ENCODE data around the gene TMEM269.

The TMEM269 gene

DNA sequence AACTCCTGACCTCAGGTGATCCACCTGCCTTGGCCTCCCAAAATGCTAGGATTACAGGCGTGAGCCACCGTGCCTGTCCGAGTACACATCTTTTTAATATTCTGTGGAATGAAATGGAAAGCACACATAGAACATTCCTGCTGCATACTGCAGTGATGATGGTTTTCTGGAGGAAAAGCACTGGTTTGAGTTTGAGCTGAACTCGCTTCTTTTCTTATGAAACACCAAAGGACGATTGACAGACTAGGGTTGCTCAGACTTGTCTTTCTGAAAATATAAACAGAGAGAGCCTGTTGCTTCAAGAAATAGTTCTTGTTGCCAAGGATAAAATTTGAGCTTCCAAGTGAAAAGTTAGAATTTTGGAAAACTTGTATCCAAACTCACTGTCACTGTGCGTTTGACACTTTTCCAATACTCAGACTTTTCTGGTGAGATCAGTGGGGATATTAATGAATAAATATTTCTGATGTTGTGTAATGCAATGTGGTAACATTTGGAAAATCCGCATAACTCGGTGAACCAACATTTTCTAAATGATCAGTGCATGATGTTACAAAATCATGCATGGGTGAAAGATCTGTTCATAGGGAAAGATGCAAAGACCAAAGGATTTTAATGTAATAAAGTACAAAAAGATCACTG, 17.2 kb downstream of the TMEM269 start:
- no peaks in the 10 kb centered on the region for H3K27me3 ChIP-seq (ENCODE audit: insufficient read depth, poor library complexity, severe bottlenecking)

DNA sequence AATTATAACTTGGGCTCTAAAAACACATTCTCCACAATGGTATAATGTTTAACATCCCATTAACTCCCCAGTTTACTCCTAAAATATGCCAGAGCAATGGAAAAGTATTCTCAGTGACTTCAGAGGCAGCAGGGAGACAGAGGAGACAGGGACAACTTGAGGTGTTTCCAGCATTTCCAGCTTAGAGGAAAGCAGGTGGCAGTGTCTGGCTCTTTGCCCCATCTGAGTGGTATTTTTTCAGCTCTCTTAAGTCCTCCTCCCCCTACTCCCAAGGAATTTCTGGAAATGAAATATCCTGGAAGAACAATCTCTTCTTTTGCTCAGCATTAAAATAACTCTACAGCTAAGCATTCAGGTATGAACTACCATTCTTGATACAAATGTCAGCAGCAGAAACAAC, 21.4 kb downstream of the TMEM269 start:
- TF ChIP-seq POLR2AphosphoS5 (IDR thresholded peaks at IDR 0.05; ENCODE audit: low read depth) = no peak
- TF ChIP-seq, protein P1, sequence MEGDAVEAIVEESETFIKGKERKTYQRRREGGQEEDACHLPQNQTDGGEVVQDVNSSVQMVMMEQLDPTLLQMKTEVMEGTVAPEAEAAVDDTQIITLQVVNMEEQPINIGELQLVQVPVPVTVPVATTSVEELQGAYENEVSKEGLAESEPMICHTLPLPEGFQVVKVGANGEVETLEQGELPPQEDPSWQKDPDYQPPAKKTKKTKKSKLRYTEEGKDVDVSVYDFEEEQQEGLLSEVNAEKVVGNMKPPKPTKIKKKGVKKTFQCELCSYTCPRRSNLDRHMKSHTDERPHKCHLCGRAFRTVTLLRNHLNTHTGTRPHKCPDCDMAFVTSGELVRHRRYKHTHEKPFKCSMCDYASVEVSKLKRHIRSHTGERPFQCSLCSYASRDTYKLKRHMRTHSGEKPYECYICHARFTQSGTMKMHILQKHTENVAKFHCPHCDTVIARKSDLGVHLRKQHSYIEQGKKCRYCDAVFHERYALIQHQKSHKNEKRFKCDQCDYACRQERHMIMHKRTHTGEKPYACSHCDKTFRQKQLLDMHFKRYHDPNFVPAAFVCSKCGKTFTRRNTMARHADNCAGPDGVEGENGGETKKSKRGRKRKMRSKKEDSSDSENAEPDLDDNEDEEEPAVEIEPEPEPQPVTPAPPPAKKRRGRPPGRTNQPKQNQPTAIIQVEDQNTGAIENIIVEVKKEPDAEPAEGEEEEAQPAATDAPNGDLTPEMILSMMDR (IDR thresholded peaks at IDR 0.05; ENCODE audit: insufficient read depth, low read length) = no peak
- no peak for TF ChIP-seq SPI1 (IDR thresholded peaks at IDR 0.05; ENCODE audit: borderline replicate concordance, low read depth)
- no peak for TF ChIP-seq GABPA (IDR thresholded peaks at IDR 0.05; ENCODE audit: low read depth)
- TF ChIP-seq, protein P2, sequence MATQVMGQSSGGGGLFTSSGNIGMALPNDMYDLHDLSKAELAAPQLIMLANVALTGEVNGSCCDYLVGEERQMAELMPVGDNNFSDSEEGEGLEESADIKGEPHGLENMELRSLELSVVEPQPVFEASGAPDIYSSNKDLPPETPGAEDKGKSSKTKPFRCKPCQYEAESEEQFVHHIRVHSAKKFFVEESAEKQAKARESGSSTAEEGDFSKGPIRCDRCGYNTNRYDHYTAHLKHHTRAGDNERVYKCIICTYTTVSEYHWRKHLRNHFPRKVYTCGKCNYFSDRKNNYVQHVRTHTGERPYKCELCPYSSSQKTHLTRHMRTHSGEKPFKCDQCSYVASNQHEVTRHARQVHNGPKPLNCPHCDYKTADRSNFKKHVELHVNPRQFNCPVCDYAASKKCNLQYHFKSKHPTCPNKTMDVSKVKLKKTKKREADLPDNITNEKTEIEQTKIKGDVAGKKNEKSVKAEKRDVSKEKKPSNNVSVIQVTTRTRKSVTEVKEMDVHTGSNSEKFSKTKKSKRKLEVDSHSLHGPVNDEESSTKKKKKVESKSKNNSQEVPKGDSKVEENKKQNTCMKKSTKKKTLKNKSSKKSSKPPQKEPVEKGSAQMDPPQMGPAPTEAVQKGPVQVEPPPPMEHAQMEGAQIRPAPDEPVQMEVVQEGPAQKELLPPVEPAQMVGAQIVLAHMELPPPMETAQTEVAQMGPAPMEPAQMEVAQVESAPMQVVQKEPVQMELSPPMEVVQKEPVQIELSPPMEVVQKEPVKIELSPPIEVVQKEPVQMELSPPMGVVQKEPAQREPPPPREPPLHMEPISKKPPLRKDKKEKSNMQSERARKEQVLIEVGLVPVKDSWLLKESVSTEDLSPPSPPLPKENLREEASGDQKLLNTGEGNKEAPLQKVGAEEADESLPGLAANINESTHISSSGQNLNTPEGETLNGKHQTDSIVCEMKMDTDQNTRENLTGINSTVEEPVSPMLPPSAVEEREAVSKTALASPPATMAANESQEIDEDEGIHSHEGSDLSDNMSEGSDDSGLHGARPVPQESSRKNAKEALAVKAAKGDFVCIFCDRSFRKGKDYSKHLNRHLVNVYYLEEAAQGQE (IDR thresholded peaks at IDR 0.05; ENCODE audit: insufficient replicate concordance, low read depth) = no peak
- no peak for DNase-seq (ENCODE audit: low read depth in 1 of 2, low spot score in 1 of 2)
- no peak overlapping the region for H3K27ac ChIP-seq (replicated peaks)
- H3K27me3 ChIP-seq (ENCODE audit: insufficient read depth, poor library complexity, severe bottlenecking) = no peaks in the 10 kb centered on the region
- no peak overlapping the region for H3K4me3 ChIP-seq (replicated peaks; ENCODE audit: insufficient read depth, low read length)

More for the DNA sequence above, 17.2 kb downstream of the TMEM269 start:
- no peak overlapping the region for H3K27ac ChIP-seq (replicated peaks)
- H3K4me3 ChIP-seq (replicated peaks; ENCODE audit: insufficient read depth, low read length) = no peak overlapping the region
- no peak for DNase-seq (ENCODE audit: low read depth in 1 of 2, low spot score in 1 of 2)
- TF ChIP-seq, protein P1 (IDR thresholded peaks at IDR 0.05; ENCODE audit: insufficient read depth, low read length) = no peak
- TF ChIP-seq, protein P2 (IDR thresholded peaks at IDR 0.05; ENCODE audit: insufficient replicate concordance, low read depth) = no peak
- TF ChIP-seq SPI1 (IDR thresholded peaks at IDR 0.05; ENCODE audit: borderline replicate concordance, low read depth) = no peak
- no peak for TF ChIP-seq GABPA (IDR thresholded peaks at IDR 0.05; ENCODE audit: low read depth)
- no peak for TF ChIP-seq POLR2AphosphoS5 (IDR thresholded peaks at IDR 0.05; ENCODE audit: low read depth)

DNA sequence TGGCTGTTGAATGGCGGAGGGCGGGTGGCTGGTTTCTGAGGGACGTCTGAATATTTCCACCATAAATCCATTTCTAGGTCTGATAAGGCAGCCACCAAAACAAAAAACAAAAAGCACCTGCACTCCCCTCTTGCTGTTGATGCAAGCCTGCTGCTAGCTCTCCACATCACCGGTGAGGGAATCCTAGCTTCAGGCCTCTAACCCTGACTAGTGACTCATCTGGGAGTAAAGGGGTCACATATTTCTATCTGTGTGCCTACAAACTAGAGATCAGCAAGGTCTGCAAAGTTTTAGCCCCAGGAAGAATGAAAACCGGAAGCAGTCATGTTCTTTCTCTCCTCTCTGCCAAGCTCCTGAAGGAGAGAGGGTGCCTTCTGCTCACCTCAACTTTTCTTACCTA, 21.8 kb downstream of the TMEM269 start:
- DNase-seq (ENCODE audit: low read depth in 1 of 2, low spot score in 1 of 2) = no peak
- Histone ChIP-seq H3K27ac (replicated peaks) (no peak overlapping the region), H3K27me3 (ENCODE audit: insufficient read depth, poor library complexity, severe bottlenecking) (no peaks in the 10 kb centered on the region), H3K4me3 (replicated peaks; ENCODE audit: insufficient read depth, low read length) (no peak overlapping the region)
- TF ChIP-seq, protein P2 (IDR thresholded peaks at IDR 0.05; ENCODE audit: insufficient replicate concordance, low read depth) = no peak
- TF ChIP-seq, protein P1 (IDR thresholded peaks at IDR 0.05; ENCODE audit: insufficient read depth, low read length) = no peak
- TF ChIP-seq SPI1 (IDR thresholded peaks at IDR 0.05; ENCODE audit: borderline replicate concordance, low read depth) (no peak), GABPA (IDR thresholded peaks at IDR 0.05; ENCODE audit: low read depth) (no peak), POLR2AphosphoS5 (IDR thresholded peaks at IDR 0.05; ENCODE audit: low read depth) (no peak)
